Measurements from ENCODE around the gene MAFB. TPM values are rescaled to one million over a fixed set of nuclear protein-coding genes. Genes with fewer than 3 reads are reported as not detected.

MAFB gene
- polyA plus RNA-seq, 1 donor (not counting 4 experiments of a cell fraction or from before 2014, with no cell fraction given): 1.7 TPM

DNA sequence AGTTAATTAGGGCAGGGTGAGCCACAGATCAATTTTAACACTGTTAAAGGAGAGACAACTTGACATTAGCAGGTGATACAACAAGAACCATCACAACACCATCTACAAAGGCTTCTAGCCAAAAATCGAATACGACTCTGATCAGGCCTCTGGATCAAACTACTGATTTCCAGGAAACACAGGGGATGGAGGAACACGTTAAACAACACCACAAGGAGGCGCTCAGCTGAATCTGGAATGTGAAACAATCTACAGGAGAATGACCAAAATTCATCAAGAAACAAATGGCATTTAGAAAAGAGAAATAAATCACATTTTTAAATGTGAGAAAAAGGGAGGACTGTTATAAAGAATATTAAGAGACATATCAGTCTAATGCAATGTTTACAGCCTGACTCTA, 13.5 kb upstream of the MAFB start:
- H3K4me1 ChIP-seq (ENCODE audit: control insufficient read depth, extremely low read depth, insufficient read depth, low read length): no peaks in the 10 kb centered on the region
- no peaks in the 10 kb centered on the region for H3K9me3 ChIP-seq (ENCODE audit: control insufficient read depth, low read depth, low read length)
- H4K20me1 ChIP-seq (ENCODE audit: control insufficient read depth, extremely low read depth, insufficient read depth, low read length): no peaks in the 10 kb centered on the region
- H3K9ac ChIP-seq (ENCODE audit: control insufficient read depth, extremely low read depth, insufficient read depth, low read length): no peak overlapping the region
- DNase-seq (ENCODE audit: low read depth, low spot score) (no peak), FAIRE-seq (no peak)
- no peaks in the 10 kb centered on the region for H3K9me1 ChIP-seq (ENCODE audit: control insufficient read depth, extremely low read depth, insufficient read depth, low read length)
- H3K27me3 ChIP-seq (ENCODE audit: control insufficient read depth, extremely low read depth, insufficient read depth, low read length): no peaks in the 10 kb centered on the region
- dilution Hi-C loops (cut with MboI; ENCODE audit: extremely low pct_ligation_motif_present, low sequenced_read_pairs): no loop called here
- H3K4me3 ChIP-seq (ENCODE audit: control insufficient read depth in 2 of 3, extremely low read depth in 1 of 3, insufficient read depth in 2 of 3, low read depth in 1 of 3, low read length in 3 of 3): no peak overlapping the region
- TF ChIP-seq, protein P1, sequence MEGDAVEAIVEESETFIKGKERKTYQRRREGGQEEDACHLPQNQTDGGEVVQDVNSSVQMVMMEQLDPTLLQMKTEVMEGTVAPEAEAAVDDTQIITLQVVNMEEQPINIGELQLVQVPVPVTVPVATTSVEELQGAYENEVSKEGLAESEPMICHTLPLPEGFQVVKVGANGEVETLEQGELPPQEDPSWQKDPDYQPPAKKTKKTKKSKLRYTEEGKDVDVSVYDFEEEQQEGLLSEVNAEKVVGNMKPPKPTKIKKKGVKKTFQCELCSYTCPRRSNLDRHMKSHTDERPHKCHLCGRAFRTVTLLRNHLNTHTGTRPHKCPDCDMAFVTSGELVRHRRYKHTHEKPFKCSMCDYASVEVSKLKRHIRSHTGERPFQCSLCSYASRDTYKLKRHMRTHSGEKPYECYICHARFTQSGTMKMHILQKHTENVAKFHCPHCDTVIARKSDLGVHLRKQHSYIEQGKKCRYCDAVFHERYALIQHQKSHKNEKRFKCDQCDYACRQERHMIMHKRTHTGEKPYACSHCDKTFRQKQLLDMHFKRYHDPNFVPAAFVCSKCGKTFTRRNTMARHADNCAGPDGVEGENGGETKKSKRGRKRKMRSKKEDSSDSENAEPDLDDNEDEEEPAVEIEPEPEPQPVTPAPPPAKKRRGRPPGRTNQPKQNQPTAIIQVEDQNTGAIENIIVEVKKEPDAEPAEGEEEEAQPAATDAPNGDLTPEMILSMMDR (optimal IDR thresholded peaks at IDR 0.05 in 1 of 3, IDR thresholded peaks at IDR 0.05 in 1 of 3, conservative IDR thresholded peaks at IDR 0.05 in 1 of 3; ENCODE audit: extremely low read depth in 1 of 3, insufficient read depth in 2 of 3, low read length in 3 of 3): no peak
- no peak for TF ChIP-seq EZH2 (IDR thresholded peaks at IDR 0.05; ENCODE audit: low read length)
- no peaks in the 10 kb centered on the region for H3K36me3 ChIP-seq (ENCODE audit: control insufficient read depth in 2 of 2, extremely low read depth in 1 of 2, insufficient read depth in 2 of 2, low read length in 2 of 2)
- no peak overlapping the region for H2AFZ ChIP-seq (ENCODE audit: control insufficient read depth, low read length)
- no peak overlapping the region for H3K4me2 ChIP-seq (ENCODE audit: control insufficient read depth, extremely low read depth, insufficient read depth, low read depth, low read length)
- no peaks in the 10 kb centered on the region for H3K79me2 ChIP-seq (ENCODE audit: control insufficient read depth, insufficient read depth, low read length)
- no peak overlapping the region for H3K27ac ChIP-seq (ENCODE audit: control insufficient read depth, insufficient read depth, low read length)

DNA sequence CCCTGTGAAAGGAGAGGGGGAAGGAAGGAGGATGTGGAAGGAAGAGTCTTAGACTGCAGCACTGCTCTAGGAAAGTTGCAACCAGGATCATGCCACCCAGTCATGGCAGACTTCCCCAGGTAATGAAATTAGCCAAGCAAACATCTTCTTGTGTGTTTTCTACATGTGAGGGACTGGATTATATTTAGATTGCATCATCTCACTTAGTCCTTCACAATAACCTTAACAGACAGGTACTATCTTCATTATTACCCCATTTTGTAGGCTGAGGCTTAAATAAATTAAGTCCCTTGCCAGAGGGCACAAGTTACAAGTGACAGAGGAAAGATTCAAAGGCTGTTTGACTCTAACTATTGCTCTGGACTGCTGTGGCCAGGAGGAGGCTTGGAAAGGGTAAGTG, 9.7 kb upstream of the MAFB start:
- Histone ChIP-seq H3K27me3 (ENCODE audit: control insufficient read depth, extremely low read depth, insufficient read depth, low read length) (peaks cover 17% of the 10 kb centered on the region), H3K79me2 (ENCODE audit: control insufficient read depth, insufficient read depth, low read length) (no peaks in the 10 kb centered on the region), H3K9me3 (ENCODE audit: control insufficient read depth, low read depth, low read length) (no peaks in the 10 kb centered on the region), H3K4me3 (ENCODE audit: control insufficient read depth in 2 of 3, extremely low read depth in 1 of 3, insufficient read depth in 2 of 3, low read depth in 1 of 3, low read length in 3 of 3) (no peak overlapping the region), H2AFZ (ENCODE audit: control insufficient read depth, low read length) (no peak overlapping the region), H3K4me1 (ENCODE audit: control insufficient read depth, extremely low read depth, insufficient read depth, low read length) (no peaks in the 10 kb centered on the region), H3K36me3 (ENCODE audit: control insufficient read depth in 2 of 2, extremely low read depth in 1 of 2, insufficient read depth in 2 of 2, low read length in 2 of 2) (no peaks in the 10 kb centered on the region), H3K9ac (ENCODE audit: control insufficient read depth, extremely low read depth, insufficient read depth, low read length) (no peak overlapping the region), H3K4me2 (ENCODE audit: control insufficient read depth, extremely low read depth, insufficient read depth, low read depth, low read length) (no peak overlapping the region), H3K9me1 (ENCODE audit: control insufficient read depth, extremely low read depth, insufficient read depth, low read length) (no peaks in the 10 kb centered on the region), H4K20me1 (ENCODE audit: control insufficient read depth, extremely low read depth, insufficient read depth, low read length) (no peaks in the 10 kb centered on the region), H3K27ac (ENCODE audit: control insufficient read depth, insufficient read depth, low read length) (no peak overlapping the region)
- FAIRE-seq (no peak), DNase-seq (ENCODE audit: low read depth, low spot score) (no peak)
- dilution Hi-C loops (cut with MboI; ENCODE audit: extremely low pct_ligation_motif_present, low sequenced_read_pairs): no loop called here
- no peak for TF ChIP-seq EZH2 (IDR thresholded peaks at IDR 0.05; ENCODE audit: low read length)
- TF ChIP-seq, protein P1 (optimal IDR thresholded peaks at IDR 0.05 in 1 of 3, IDR thresholded peaks at IDR 0.05 in 1 of 3, conservative IDR thresholded peaks at IDR 0.05 in 1 of 3; ENCODE audit: extremely low read depth in 1 of 3, insufficient read depth in 2 of 3, low read length in 3 of 3): no peak
